Activated CD4-positive, alpha-beta memory T cell treated with anti-CD3 and anti-CD28 coated beads for 36 hours (primary cell): ENCODE data around the gene RALGAPA1. TPM values are rescaled to one million over a fixed set of nuclear protein-coding genes. Genes with fewer than 3 reads are reported as not detected.
"Not testable (repeated sequence)": the region's sequence is repeated elsewhere in the genome, so short reads cannot be mapped to it uniquely, and the experiment has no call there.

Experiments used
- CTCF ChIA-PET: fragments of 350-600 bp; sonication (Branson Sonifier 250); formaldehyde crosslinking; loops from one replicate; lab custom pipeline; 2021; ENCODE audit warnings: antibody characterized with exemption, inconsistent platforms; lab: Charles Lee
- POLR2A ChIA-PET: fragments of 350-600 bp; sonication (Branson Sonifier 250); formaldehyde crosslinking; loops from one replicate; lab custom pipeline; 2021; ENCODE audit warnings: antibody characterized with exemption; lab: Charles Lee
- DNase-seq: peaks from one replicate; pipeline ENCODE4 v3.0.0-alpha.2; 2020
- H3K27ac Mint-ChIP-seq: one replicate; pipeline ENCODE4 v1.8.0; 2021; ENCODE audit warnings: mixed read lengths
- H3K27me3 Mint-ChIP-seq: one replicate; pipeline ENCODE4 v1.8.0; 2021; ENCODE audit warnings: mixed read lengths
- H3K36me3 Mint-ChIP-seq: one replicate; pipeline ENCODE4 v1.8.0; 2021; ENCODE audit warnings: mixed read lengths
- H3K4me1 Mint-ChIP-seq: one replicate; pipeline ENCODE4 v1.8.0; 2021; ENCODE audit warnings: low read depth, mixed read lengths
- H3K4me3 Mint-ChIP-seq: one replicate; pipeline ENCODE4 v1.8.0; 2021; ENCODE audit warnings: mild to moderate bottlenecking, mixed read lengths
- H3K9me3 Mint-ChIP-seq: one replicate; pipeline ENCODE4 v1.8.0; 2021; ENCODE audit warnings: mixed read lengths
- intact Hi-C: fragments of 100-400 bp; cut with micrococcal nuclease; formaldehyde crosslinking; loops from one replicate; pipeline ENCODE4 v1.15.1; 2023
- total RNA-seq, 2 experiments: library from RNA; stranded (reverse); gene quantifications; one replicate each; pipeline ENCODE4 v1.2.3, GENCODE V29; 2021

RALGAPA1 gene
- total RNA-seq, 2 experiments from 2014 or later: 23.0 to 26.7 TPM

GRCh38 chr14:35754671-35755070, 54.4 kb downstream of the RALGAPA1 start:
- Mint-ChIP-seq H3K36me3 (peaks cover 38% of the 10 kb centered on the region), H3K4me3 (no peak overlapping the region), H3K9me3 (no peaks in the 10 kb centered on the region), H3K27me3 (no peaks in the 10 kb centered on the region), H3K27ac (no peak overlapping the region), H3K4me1 (no peaks in the 10 kb centered on the region)
- DNase-seq: no peak
- CTCF ChIA-PET: no interaction called here
- intact Hi-C loops: no loop called here
- POLR2A ChIA-PET: no interaction called here

- no peak for DNase-seq
- peaks cover 34% of the 10 kb centered on the region for H3K36me3 Mint-ChIP-seq
- POLR2A ChIA-PET: no interaction called here
- H3K27ac Mint-ChIP-seq: no peak overlapping the region
- CTCF ChIA-PET: no interaction called here
- intact Hi-C loops: no loop called here
- H3K27me3 Mint-ChIP-seq: no peaks in the 10 kb centered on the region
- H3K4me3 Mint-ChIP-seq: no peak overlapping the region
- no peaks in the 10 kb centered on the region for H3K4me1 Mint-ChIP-seq
- no peaks in the 10 kb centered on the region for H3K9me3 Mint-ChIP-seq
Observed at GRCh38 chr14:35752380-35752779, 56.7 kb downstream of the RALGAPA1 start.

- Mint-ChIP-seq H3K9me3 (no peaks in the 10 kb centered on the region), H3K4me3 (no peak overlapping the region), H3K27ac (no peak overlapping the region), H3K4me1 (no peaks in the 10 kb centered on the region), H3K36me3 (peaks cover 22% of the 10 kb centered on the region), H3K27me3 (no peaks in the 10 kb centered on the region)
- ChIA-PET POLR2A (interaction anchor here (0.6 kb wide), 1 partner anchor 64 kb away, joined by 4 read pairs; no protein-coding TSS in a partner anchor), CTCF (interaction anchor here (0.6 to 1.0 kb wide), 2 partner anchors 68 to 283 kb away, joined by 3 read pairs; no protein-coding TSS in a partner anchor)
- no peak for DNase-seq
- intact Hi-C loops: no loop called here
Observed at GRCh38 chr14:35750202-35750904, 58.7 kb downstream of the RALGAPA1 start.

- intact Hi-C loops: no loop called here
- peaks cover 8% of the 10 kb centered on the region for H3K36me3 Mint-ChIP-seq
- ChIA-PET POLR2A (no interaction called here), CTCF (no interaction called here)
- H3K4me1 Mint-ChIP-seq: peaks cover 2% of the 10 kb centered on the region
- H3K27me3 Mint-ChIP-seq: no peaks in the 10 kb centered on the region
- no peak for DNase-seq
- no peaks in the 10 kb centered on the region for H3K9me3 Mint-ChIP-seq
- no peak overlapping the region for H3K27ac Mint-ChIP-seq
- H3K4me3 Mint-ChIP-seq: no peak overlapping the region
Observed at GRCh38 chr14:35747379-35747778, 61.7 kb downstream of the RALGAPA1 start.

- Mint-ChIP-seq H3K9me3 (no peaks in the 10 kb centered on the region), H3K4me1 (peaks cover 12% of the 10 kb centered on the region), H3K4me3 (no peak overlapping the region), H3K27ac (no peak overlapping the region), H3K27me3 (no peaks in the 10 kb centered on the region), H3K36me3 (peaks cover 10% of the 10 kb centered on the region)
- intact Hi-C loops: loop anchor here (2.0 kb wide), 1 partner anchor 66 kb away; the partner anchor contains the start of gene RALGAPA1
- CTCF ChIA-PET: no interaction called here
- DNase-seq: no peak
- POLR2A ChIA-PET: no interaction called here
Observed at GRCh38 chr14:35742442-35742841, 66.7 kb downstream of the RALGAPA1 start.

- CTCF ChIA-PET: no interaction called here
- POLR2A ChIA-PET: no interaction called here
- intact Hi-C loops: loop anchor here (2.0 kb wide), 1 partner anchor 67 kb away; the partner anchor contains the start of gene RALGAPA1
Observed at GRCh38 chr14:35742032-35742371, 67.1 kb downstream of the RALGAPA1 start.

GRCh38 chr14:35741345-35742031, 67.6 kb downstream of the RALGAPA1 start:
- Mint-ChIP-seq H3K4me1 (peaks cover 12% of the 10 kb centered on the region), H3K36me3 (peaks cover 11% of the 10 kb centered on the region), H3K27me3 (no peaks in the 10 kb centered on the region), H3K4me3 (no peak overlapping the region), H3K27ac (peak overlapping the region; percentile 3), H3K9me3 (no peaks in the 10 kb centered on the region)
- intact Hi-C loops: loop anchor here (2.0 kb wide), 1 partner anchor 67 kb away; the partner anchor contains the start of gene RALGAPA1
- ChIA-PET POLR2A (no interaction called here), CTCF (no interaction called here)
- DNase-seq: no peak

More at GRCh38 chr14:35742032-35742371, 67.1 kb downstream of the RALGAPA1 start:
- peaks cover 12% of the 10 kb centered on the region for H3K4me1 Mint-ChIP-seq
- H3K36me3 Mint-ChIP-seq: peaks cover 9% of the 10 kb centered on the region
- no peak for DNase-seq
- H3K27me3 Mint-ChIP-seq: no peaks in the 10 kb centered on the region
- no peak overlapping the region for H3K27ac Mint-ChIP-seq
- no peak overlapping the region for H3K4me3 Mint-ChIP-seq
- no peaks in the 10 kb centered on the region for H3K9me3 Mint-ChIP-seq

GRCh38 chr14:35740215-35740614, 68.9 kb downstream of the RALGAPA1 start:
- peaks cover 21% of the 10 kb centered on the region for H3K36me3 Mint-ChIP-seq
- no peak for DNase-seq
- CTCF ChIA-PET: no interaction called here

GRCh38 chr14:35735163-35735562, 73.9 kb downstream of the RALGAPA1 start:
- DNase-seq, H3K4me1 Mint-ChIP-seq, intact Hi-C loops, POLR2A ChIA-PET, H3K27ac Mint-ChIP-seq, CTCF ChIA-PET, H3K27me3 Mint-ChIP-seq, H3K4me3 Mint-ChIP-seq, H3K9me3 Mint-ChIP-seq: not testable (repeated sequence)
- peaks cover 33% of the 10 kb centered on the region for H3K36me3 Mint-ChIP-seq

More at GRCh38 chr14:35740215-35740614, 68.9 kb downstream of the RALGAPA1 start:
- Mint-ChIP-seq H3K9me3 (peaks cover 2% of the 10 kb centered on the region), H3K4me3 (no peak overlapping the region), H3K4me1 (peaks cover 12% of the 10 kb centered on the region), H3K27ac (no peak overlapping the region), H3K27me3 (no peaks in the 10 kb centered on the region)
- POLR2A ChIA-PET: no interaction called here
- intact Hi-C loops: no loop called here

- H3K27me3 Mint-ChIP-seq, H3K4me3 Mint-ChIP-seq, H3K9me3 Mint-ChIP-seq, intact Hi-C loops, DNase-seq, POLR2A ChIA-PET, CTCF ChIA-PET, H3K4me1 Mint-ChIP-seq, H3K27ac Mint-ChIP-seq: not testable (repeated sequence)
- peaks cover 36% of the 10 kb centered on the region for H3K36me3 Mint-ChIP-seq
Observed at GRCh38 chr14:35733510-35733909, 75.6 kb downstream of the RALGAPA1 start.

GRCh38 chr14:35730871-35731270, 78.2 kb downstream of the RALGAPA1 start:
- intact Hi-C loops: no loop called here
- Mint-ChIP-seq H3K36me3 (peaks cover 33% of the 10 kb centered on the region), H3K27me3 (no peaks in the 10 kb centered on the region), H3K4me3 (no peak overlapping the region), H3K9me3 (peaks cover 3% of the 10 kb centered on the region), H3K27ac (no peak overlapping the region), H3K4me1 (peaks cover 2% of the 10 kb centered on the region)
- no peak for DNase-seq
- ChIA-PET CTCF (interaction anchor here (0.8 kb wide), 1 partner anchor 87 kb away, joined by 3 read pairs; no protein-coding TSS in a partner anchor), POLR2A (no interaction called here)

- Mint-ChIP-seq H3K9me3 (no peaks in the 10 kb centered on the region), H3K27ac (no peak overlapping the region), H3K4me3 (no peak overlapping the region), H3K36me3 (peaks cover 17% of the 10 kb centered on the region), H3K4me1 (no peaks in the 10 kb centered on the region), H3K27me3 (no peaks in the 10 kb centered on the region)
- POLR2A ChIA-PET: no interaction called here
- intact Hi-C loops: no loop called here
- CTCF ChIA-PET: interaction anchor here (1.3 kb wide), 1 partner anchor 91 kb away, joined by 4 read pairs; no protein-coding TSS in a partner anchor
- no peak for DNase-seq
Observed at GRCh38 chr14:35727764-35728163, 81.3 kb downstream of the RALGAPA1 start.
